K562 (cell line): ENCODE data around the gene ZNF24. TPM values are rescaled to one million over a fixed set of nuclear protein-coding genes. Genes with fewer than 3 reads are reported as not detected.
A peak's percentile ranks its signal among the peaks of the same experiment; 100 is the strongest.

Experiments used
- ATAC-seq: fragments of 200-7000 bp; cut with Tn5 transposase; 3 replicates; pipeline ENCODE4 v1.9.1; 2020; ENCODE audit warnings: moderate library complexity
- BruUV-seq: library from RNA; stranded (reverse); fragments of 400-500 nt; replicated peaks from 2 replicates; lab custom pipeline; 2021; lab: Mats Ljungman, UMichigan
- CTCF ChIA-PET: fragments of 300-600 bp; formaldehyde crosslinking; extraction: SDS; loops from one replicate; lab custom pipeline; 2021; ENCODE audit warnings: low intra/inter-chr PET ratio; lab: Yijun Ruan, JAX
- POLR2A ChIA-PET: fragments of 300-600, 350-650 bp; sonication (Branson Sonifier 250); formaldehyde crosslinking; extraction: SDS; loops from one replicate; lab custom pipeline; 2021; ENCODE audit warnings: antibody characterized with exemption, inconsistent platforms; lab: Yijun Ruan, JAX
- DNase-seq, 4 experiments: peaks; one replicate each; pipeline versions ENCODE4 v3.0.0 to v3.0.0-alpha.2; 2011 to 2018; ENCODE audit warnings: low spot score in 3 of 4, mixed read lengths in 3 of 4; ENCODE audit errors: extremely low read depth in 1 of 4
- FAIRE-seq: peaks from 2 replicates; lab custom pipeline; 2011; peaks lifted over from hg19 to GRCh38; lab: Jason Lieb, UNC
- H2AFZ ChIP-seq: 2 replicates; pipeline ENCODE4 v1.6.0; 2011; ENCODE audit warnings: low read depth, low read length, control low read depth, inconsistent platforms
- H3K27ac ChIP-seq: fragments of 200-600 bp; 3 replicates; pipeline ENCODE4 v1.8.0; 2011; ENCODE audit warnings: low read depth, mild to moderate bottlenecking, control low read depth, inconsistent platforms, low read length, moderate library complexity, mixed read lengths; ENCODE audit errors: extremely low read depth
- H3K27me3 ChIP-seq, 2 experiments: fragments of 300-600 bp in 1 of 2; 2 replicates in 1 of 2; 3 replicates in 1 of 2; pipeline versions ENCODE4 v1.6.0 to v1.8.0; 2011; ENCODE audit warnings: inconsistent platforms in 2 of 2, low read length in 2 of 2, mild to moderate bottlenecking in 1 of 2, mixed read lengths in 1 of 2, moderate library complexity in 1 of 2; ENCODE audit not compliant: control insufficient read depth in 2 of 2, insufficient read depth in 2 of 2
- H3K36me3 ChIP-seq: fragments of 300-600 bp; 3 replicates; pipeline ENCODE4 v1.8.0; 2011; ENCODE audit warnings: mild to moderate bottlenecking, low read length, inconsistent platforms; ENCODE audit not compliant: control insufficient read depth, insufficient read depth
- H3K4me1 ChIP-seq, 2 experiments: fragments of 200-600 bp in 1 of 2; replicated peaks in 1 of 2; 2 replicates in 1 of 2; 3 replicates in 1 of 2; pipeline versions ENCODE4 v1.5.1 to v1.8.0; 2011; ENCODE audit warnings: inconsistent platforms in 2 of 2, low read length in 2 of 2, mild to moderate bottlenecking in 1 of 2, mixed read lengths in 1 of 2, moderate library complexity in 1 of 2; ENCODE audit not compliant: control insufficient read depth in 2 of 2, insufficient read depth in 2 of 2
- H3K4me2 ChIP-seq: 2 replicates; pipeline ENCODE4 v1.6.1; 2011; ENCODE audit warnings: low read length, control low read depth, inconsistent platforms, mixed read lengths; ENCODE audit not compliant: insufficient read depth
- H3K4me3 ChIP-seq: fragments of 200-600 bp; sonication (generic), shearing (Covaris generic); 2 replicates; pipeline ENCODE4 v1.5.1; 2016; ENCODE audit warnings: control low read depth, inconsistent platforms
- H3K79me2 ChIP-seq: fragments of 200-600 bp; 3 replicates; pipeline ENCODE4 v1.8.0; 2011; ENCODE audit warnings: low read length, inconsistent platforms; ENCODE audit not compliant: control insufficient read depth, insufficient read depth
- H3K9ac ChIP-seq, 2 experiments: 2 replicates each; pipeline versions ENCODE4 v1.6.0 to v1.6.1; 2011; ENCODE audit warnings: low read depth in 2 of 2, low read length in 2 of 2, control low read depth in 1 of 2, inconsistent platforms in 1 of 2, mild to moderate bottlenecking in 1 of 2, mixed read lengths in 1 of 2; ENCODE audit not compliant: insufficient read depth in 1 of 2
- H3K9me1 ChIP-seq: one replicate; pipeline ENCODE4 v1.6.0; 2011; ENCODE audit warnings: inconsistent platforms, mild to moderate bottlenecking, low read length, moderate library complexity; ENCODE audit not compliant: control insufficient read depth, insufficient read depth
- H3K9me3 ChIP-seq: replicated peaks from 2 replicates; pipeline ENCODE4 v1.5.1; 2011; ENCODE audit warnings: low read depth, low read length, inconsistent platforms; ENCODE audit not compliant: control insufficient read depth, insufficient read depth
- H4K20me1 ChIP-seq: replicated peaks from 2 replicates; pipeline ENCODE4 v1.6.1; 2011; ENCODE audit warnings: low read length, inconsistent platforms, mixed read lengths; ENCODE audit not compliant: control insufficient read depth, insufficient read depth
- BCOR ChIP-seq: fragments of 450-650 bp; IDR thresholded peaks from 2 replicates; pipeline ENCODE4 v1.6.1; 2016
- CEBPB ChIP-seq: fragments of 450-650 bp; IDR thresholded peaks from 2 replicates; pipeline ENCODE4 v1.6.1; 2016; ENCODE audit warnings: missing genetic modification characterization, missing compliant biosample characterization
- NFIX ChIP-seq: fragments of 250-450 bp; sonication (Bioruptor Pico); IDR thresholded peaks from 2 replicates; pipeline ENCODE4 v1.4.0; 2020; ENCODE audit warnings: low read depth, mild to moderate bottlenecking, moderate library complexity
- PRPF4 ChIP-seq: fragments of 200-400 bp; formaldehyde crosslinking; IDR thresholded peaks from one replicate; pipeline ENCODE4 v1.6.1; 2017; ENCODE audit warnings: low read length, low read depth, mild to moderate bottlenecking; ENCODE audit not compliant: insufficient read depth, poor library complexity, severe bottlenecking
- RFX5 ChIP-seq: IDR thresholded peaks from 2 replicates; pipeline ENCODE4 v1.6.1; 2011; ENCODE audit warnings: low read depth, mild to moderate bottlenecking, improper control_type of control experiment, low read length
- TGIF2 ChIP-seq: sonication (generic); formaldehyde crosslinking; IDR thresholded peaks from 2 replicates; pipeline ENCODE4 v1.8.1; 2022; ENCODE audit warnings: mild to moderate bottlenecking, missing genetic modification reagents, moderate library complexity
- ZNF212 ChIP-seq: fragments of 450-650 bp; formaldehyde crosslinking; IDR thresholded peaks from 2 replicates; pipeline ENCODE4 v1.4.0; 2020; ENCODE audit warnings: mild to moderate bottlenecking
- ZNF57 ChIP-seq: fragments of 450-650 bp; formaldehyde crosslinking; IDR thresholded peaks from 2 replicates; pipeline ENCODE4 v1.4.0; 2020; ENCODE audit warnings: mild to moderate bottlenecking, moderate library complexity
- WGBS: fragments of 100-300 bp; shearing (Covaris generic); methylation state at CpG from one replicate; pipeline ENCODE4 v1.1.6; 2016; ENCODE audit warnings: low coverage, mixed read lengths; ENCODE audit not compliant: insufficient coverage; ENCODE audit errors: missing lambda C conversion rate; 5-methylcytosine and 5-hydroxymethylcytosine counted together
- in situ Hi-C: fragments of 300-500 bp; cut with MboI; formaldehyde crosslinking; loops from 4 replicates; pipeline ENCODE4 v1.15.0; 2018; ENCODE audit warnings: inconsistent platforms, mixed read lengths
- intact Hi-C: fragments of 100-400 bp; cut with micrococcal nuclease; formaldehyde crosslinking; loops from 2 replicates; pipeline ENCODE4 v1.14.2; 2022
- polyA plus RNA-seq, 8 experiments: library from polyadenylated mRNA; depleted of rRNA in 4 of 8; stranded (reverse) in 5 of 8; unstranded in 3 of 8; fragments of >200 nt; fragmentation: Nextera tagmentation in 2 of 8; fragmentation: Illumina TruSeq in 1 of 8; extraction: Ambion mirVana in 2 of 8; extraction: Trizol in 1 of 8; gene quantifications; 2 replicates each; pipeline versions ENCODE4 v1.2.1 to v1.2.3, GENCODE V29; 2011 to 2014; ENCODE audit warnings: inconsistent platforms in 1 of 8, missing spikeins in 1 of 8
- total RNA-seq, 7 experiments: library from RNA; depleted of rRNA in 6 of 7; stranded (reverse); fragments of >200 nt in 6 of 7; fragmentation: Illumina TruSeq in 2 of 7; extraction: Trizol in 2 of 7; gene quantifications; 2 replicates each; pipeline versions ENCODE4 v1.2.1 to v1.2.3, GENCODE V29; 2011 to 2021; ENCODE audit warnings: low replicate concordance in 1 of 7

Gene ZNF24
- total and polyA plus RNA-seq, 9 of the 15 experiments (the other 6 are each of a cell fraction or from before 2014, with no cell fraction given) = 35.7 to 72.8 (median 54.1) TPM

DNA sequence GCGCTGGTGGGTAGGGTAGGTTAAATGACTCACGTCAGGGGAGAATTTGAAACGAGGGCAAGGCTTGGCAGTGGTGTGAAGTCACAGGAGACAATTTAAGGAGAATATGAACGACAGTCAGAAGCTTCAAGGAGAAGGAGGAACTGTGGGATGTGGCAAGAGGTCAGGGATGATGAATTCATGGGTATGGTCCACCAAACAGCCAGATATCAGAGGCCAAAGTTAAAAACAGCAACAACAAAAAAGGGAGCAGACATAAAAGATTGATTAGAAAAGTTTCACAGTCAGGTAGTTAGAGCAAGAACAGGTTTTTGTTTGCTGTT lies 34.3 kb upstream of the ZNF24 start (continued):
- TF ChIP-seq ZNF57 (CRISPR knock-in tag) (no peak), BCOR (no peak), NFIX (CRISPR knock-in tag) (no peak), ZNF212 (no peak), PRPF4 (no peak), RFX5 (no peak)
- TF ChIP-seq, all 486 proteins: peak for 0

DNA sequence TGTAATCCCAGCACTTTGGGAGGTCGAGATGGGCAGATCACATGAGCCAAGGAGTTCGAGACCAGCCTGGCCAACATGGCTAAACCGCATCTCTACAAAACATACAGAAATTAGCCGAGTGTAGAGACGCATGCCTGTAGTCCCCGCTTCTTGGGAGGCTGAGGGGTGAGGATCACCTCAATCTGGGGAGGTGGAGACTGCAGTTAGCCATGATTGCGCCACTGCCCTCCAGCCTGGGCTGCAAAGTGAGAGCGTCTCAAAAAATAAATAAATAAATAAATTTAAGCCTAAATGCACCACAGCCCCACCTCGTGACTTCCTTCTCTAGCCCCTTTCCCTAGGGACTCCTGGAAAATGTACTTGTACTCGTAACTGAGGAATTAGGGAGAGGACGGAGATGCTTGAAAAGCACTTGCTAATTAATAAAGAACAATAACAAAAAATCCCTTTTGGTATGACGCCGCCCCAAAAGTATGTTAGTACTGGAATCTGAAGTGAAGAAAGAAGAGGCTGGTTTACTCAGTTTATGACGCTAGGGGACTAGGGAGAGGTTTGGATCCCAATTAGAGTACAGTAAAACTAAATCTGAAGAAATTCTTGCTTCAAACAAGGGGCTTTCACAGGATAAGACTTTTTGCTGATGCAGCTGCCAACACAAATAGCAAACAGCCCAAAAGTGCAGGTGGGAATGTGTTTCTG lies 33.8 kb upstream of the ZNF24 start:
- H3K79me2 ChIP-seq = no peaks in the 10 kb centered on the region
- H3K9ac ChIP-seq = no peak overlapping the region
- ATAC-seq (no peak), DNase-seq (no peak), FAIRE-seq (no peak)
- H3K27ac ChIP-seq = no peak overlapping the region
- H3K9me1 ChIP-seq = no peaks in the 10 kb centered on the region
- BruUV-seq = no TSS peak
- H3K4me3 ChIP-seq = no peak overlapping the region
- H3K4me2 ChIP-seq = no peak overlapping the region
- ChIA-PET POLR2A (no interaction called here), CTCF (no interaction called here)
- intact Hi-C loops (loop anchor here (10.0 kb wide), 1 partner anchor 513 kb away; no protein-coding TSS in a partner anchor), in situ Hi-C loops (no loop called here)
- 55% methylated on average over 14 of the region's 14 CpGs for WGBS
- no peaks in the 10 kb centered on the region for H4K20me1 ChIP-seq
- 0 out of 2 replicates have a peak overlapping the region, but pooled peaks have one; percentile 14 for H2AFZ ChIP-seq
- H3K27me3 ChIP-seq = 0 out of 5 replicates have a peak, but pooled peaks cover 0 to 2% of the 10 kb centered on the region in 2 experiments
- no peaks in the 10 kb centered on the region for H3K36me3 ChIP-seq
- peaks cover 4 to 12% of the 10 kb centered on the region in 2 experiments; a peak in 3 of 5 replicates for H3K4me1 ChIP-seq
- no peaks in the 10 kb centered on the region for H3K9me3 ChIP-seq
- TF ChIP-seq CEBPB (tag) = peak; percentile 58
- TF ChIP-seq TGIF2 (CRISPR knock-in tag) = no peak
